H1 (cell line): ENCODE data around the gene ELOVL5. TPM values are rescaled to one million over a fixed set of nuclear protein-coding genes. Genes with fewer than 3 reads are reported as not detected.

ENCODE experiments used
- CTCF ChIA-PET: fragments of 300-600 bp; sonication (Branson Sonifier 250); formaldehyde crosslinking; loops from one replicate; lab custom pipeline; 2021; ENCODE audit not compliant: partially characterized antibody; lab: Charles Lee
- POLR2A ChIA-PET: fragments of 300-600 bp; sonication (Branson Sonifier 250); formaldehyde crosslinking; loops from one replicate; lab custom pipeline; 2021; ENCODE audit warnings: inconsistent platforms; ENCODE audit not compliant: partially characterized antibody; lab: Charles Lee
- DNase-seq, 2 experiments: peaks; one replicate each; pipeline versions ENCODE4 v3.0.0 to v3.0.0-alpha.2; 2010 to 2022; ENCODE audit warnings: low spot score in 2 of 2, low read depth in 1 of 2, mixed read lengths in 1 of 2
- FAIRE-seq: peaks from 2 replicates; lab custom pipeline; 2011; peaks lifted over from hg19 to GRCh38; lab: Jason Lieb, UNC
- H2AFZ ChIP-seq: 2 replicates; pipeline ENCODE4 v1.8.1; 2012; ENCODE audit warnings: low read length, inconsistent platforms
- H2AK5ac ChIP-seq: 2 replicates; pipeline ENCODE4 v1.6.1; 2013; ENCODE audit warnings: low read depth, low read length
- H2BK120ac ChIP-seq: replicated peaks from 2 replicates; pipeline ENCODE3; 2013; ENCODE audit warnings: low read depth, low read length, inconsistent platforms
- H2BK12ac ChIP-seq: 2 replicates; pipeline ENCODE4 v1.6.1; 2013; ENCODE audit warnings: low read depth, low read length
- H2BK15ac ChIP-seq: 2 replicates; pipeline ENCODE4 v1.6.1; 2013; ENCODE audit warnings: low read length
- H2BK20ac ChIP-seq: 2 replicates; pipeline ENCODE4 v1.6.1; 2013; ENCODE audit warnings: low read length
- H2BK5ac ChIP-seq: 2 replicates; pipeline ENCODE4 v1.6.1; 2013; ENCODE audit warnings: low read depth, low read length
- H3K14ac ChIP-seq: 2 replicates; pipeline ENCODE4 v1.6.1; 2013; ENCODE audit warnings: inconsistent platforms; ENCODE audit not compliant: insufficient read length
- H3K18ac ChIP-seq: 2 replicates; pipeline ENCODE4 v1.6.1; 2013; ENCODE audit warnings: low read length; ENCODE audit errors: extremely low read depth
- H3K23ac ChIP-seq: 2 replicates; pipeline ENCODE4 v1.6.1; 2013; ENCODE audit warnings: inconsistent platforms; ENCODE audit not compliant: insufficient read length
- H3K23me2 ChIP-seq: 2 replicates; pipeline ENCODE4 v1.6.1; 2013; ENCODE audit warnings: low read depth, low read length
- H3K27ac ChIP-seq: 2 replicates; pipeline ENCODE4 v1.6.1; 2011; ENCODE audit warnings: low read depth, low read length, inconsistent platforms
- H3K27me3 ChIP-seq, 4 experiments: replicated peaks in 1 of 4; 1 replicate in 1 of 4; 2 replicates in 3 of 4; pipeline versions ENCODE4 v1.6.1 to v1.8.1; 2011 to 2013; ENCODE audit warnings: low read length in 3 of 4, mild to moderate bottlenecking in 3 of 4, inconsistent platforms in 2 of 4, mixed read lengths in 2 of 4, moderate library complexity in 1 of 4; ENCODE audit not compliant: control insufficient read depth in 3 of 4, insufficient read depth in 3 of 4; ENCODE audit errors: extremely low read depth in 1 of 4
- H3K36me3 ChIP-seq, 4 experiments: 2 replicates each; pipeline versions ENCODE4 v1.6.1 to v1.8.1; 2011 to 2013; ENCODE audit warnings: mild to moderate bottlenecking in 4 of 4, low read length in 3 of 4, moderate library complexity in 2 of 4, control low read depth in 1 of 4, inconsistent platforms in 1 of 4; ENCODE audit not compliant: insufficient read depth in 4 of 4, control insufficient read depth in 2 of 4
- H3K4ac ChIP-seq: replicated peaks from 2 replicates; pipeline ENCODE3; 2013; ENCODE audit warnings: low read length, low read depth, mixed read lengths, inconsistent platforms; ENCODE audit not compliant: insufficient read length
- H3K4me1 ChIP-seq, 4 experiments: replicated peaks in 1 of 4; 1 replicate in 1 of 4; 2 replicates in 3 of 4; pipeline versions ENCODE4 v1.6.1 to v1.8.1; 2011 to 2013; ENCODE audit warnings: low read length in 3 of 4, inconsistent platforms in 2 of 4, mixed read lengths in 1 of 4; ENCODE audit not compliant: insufficient read depth in 4 of 4, control insufficient read depth in 3 of 4
- H3K4me2 ChIP-seq, 2 experiments: 2 replicates each; pipeline versions ENCODE4 v1.6.1 to v1.8.1; 2011 to 2013; ENCODE audit warnings: low read depth in 2 of 2, low read length in 2 of 2, control low read depth in 1 of 2, inconsistent platforms in 1 of 2, mild to moderate bottlenecking in 1 of 2; ENCODE audit not compliant: insufficient read depth in 1 of 2
- H3K4me3 ChIP-seq, 4 experiments: fragments of 200-600, 300-600 bp in 1 of 4; sonication (generic), shearing (Covaris generic), sonication (Bioruptor Twin) in 1 of 4; 2 replicates each; pipeline versions ENCODE4 v1.5.1 to v1.8.1; 2011 to 2016; ENCODE audit warnings: low read length in 4 of 4, low read depth in 3 of 4, control low read depth in 2 of 4, inconsistent platforms in 2 of 4, mild to moderate bottlenecking in 2 of 4, mixed read lengths in 1 of 4, moderate library complexity in 1 of 4; ENCODE audit not compliant: insufficient read depth in 2 of 4; ENCODE audit errors: extremely low read depth in 1 of 4
- H3K56ac ChIP-seq: replicated peaks from 2 replicates; pipeline ENCODE3; 2013; ENCODE audit warnings: low read depth, mild to moderate bottlenecking, mixed read lengths, low read length, inconsistent platforms; ENCODE audit not compliant: insufficient read length
- H3K79me1 ChIP-seq: 2 replicates; pipeline ENCODE4 v1.6.1; 2013; ENCODE audit warnings: low read depth, low read length, control low read depth
- H3K79me2 ChIP-seq, 2 experiments: 2 replicates each; pipeline versions ENCODE4 v1.6.1 to v1.8.1; 2012 to 2013; ENCODE audit warnings: low read length in 2 of 2, mild to moderate bottlenecking in 2 of 2, inconsistent platforms in 1 of 2; ENCODE audit not compliant: insufficient read depth in 2 of 2, control insufficient read depth in 1 of 2
- H3K9ac ChIP-seq, 4 experiments: replicated peaks in 1 of 4; 1 replicate in 1 of 4; 2 replicates in 3 of 4; pipeline versions ENCODE4 v1.6.1 to v1.8.1; 2011 to 2013; ENCODE audit warnings: low read depth in 3 of 4, low read length in 3 of 4, control low read depth in 2 of 4, mild to moderate bottlenecking in 2 of 4, moderate library complexity in 2 of 4, inconsistent platforms in 1 of 4; ENCODE audit errors: extremely low read depth in 1 of 4
- H3K9me3 ChIP-seq, 2 experiments: 2 replicates each; pipeline versions ENCODE4 v1.6.1 to v1.8.1; 2012 to 2013; ENCODE audit warnings: mild to moderate bottlenecking in 2 of 2, moderate library complexity in 2 of 2, control low read depth in 1 of 2, inconsistent platforms in 1 of 2, low read depth in 1 of 2, low read length in 1 of 2, mixed read lengths in 1 of 2; ENCODE audit not compliant: insufficient read depth in 2 of 2
- H4K20me1 ChIP-seq, 2 experiments: replicated peaks in 1 of 2; 2 replicates each; pipeline versions ENCODE3 to v1.8.1; 2011 to 2013; ENCODE audit warnings: inconsistent platforms in 2 of 2, low read length in 2 of 2, mild to moderate bottlenecking in 1 of 2; ENCODE audit not compliant: insufficient read depth in 2 of 2, control insufficient read depth in 1 of 2
- H4K5ac ChIP-seq: 2 replicates; pipeline ENCODE4 v1.6.1; 2013; ENCODE audit warnings: low read length, low read depth, mixed read lengths, inconsistent platforms; ENCODE audit not compliant: insufficient read length
- H4K8ac ChIP-seq: 2 replicates; pipeline ENCODE4 v1.8.0; 2013; ENCODE audit warnings: mild to moderate bottlenecking, moderate library complexity, low read length, inconsistent platforms; ENCODE audit not compliant: insufficient read depth; ENCODE audit errors: extremely low read depth
- H4K91ac ChIP-seq: replicated peaks from 2 replicates; pipeline ENCODE3; 2013; ENCODE audit warnings: low read length, mixed read lengths, inconsistent platforms; ENCODE audit not compliant: insufficient read length
- CTBP2 ChIP-seq: IDR thresholded peaks from 2 replicates; pipeline ENCODE4 v1.7.0; 2011; ENCODE audit warnings: borderline replicate concordance, mild to moderate bottlenecking, moderate library complexity, mixed read lengths, low read length; ENCODE audit not compliant: insufficient read depth, insufficient read length
- EZH2 ChIP-seq: fragments of 200-600 bp; sonication (generic); IDR thresholded peaks from 2 replicates; pipeline ENCODE4 v1.7.1; 2012; ENCODE audit warnings: low read depth, mild to moderate bottlenecking, moderate library complexity, low read length, inconsistent platforms; ENCODE audit not compliant: severe bottlenecking
- HDAC2 ChIP-seq, 2 experiments: fragments of 300-600 bp in 1 of 2; sonication (generic) in 1 of 2; IDR thresholded peaks; 2 replicates each; pipeline ENCODE4 v1.6.1; 2011 to 2012; ENCODE audit warnings: low read depth in 2 of 2, low read length in 2 of 2, mild to moderate bottlenecking in 2 of 2, moderate library complexity in 2 of 2, borderline replicate concordance in 1 of 2, inconsistent platforms in 1 of 2
- JUND ChIP-seq: IDR thresholded peaks from 2 replicates; pipeline ENCODE4 v1.6.1; 2011; ENCODE audit warnings: mild to moderate bottlenecking, improper control_type of control experiment, low read length
- NANOG ChIP-seq: IDR thresholded peaks from 2 replicates; pipeline ENCODE4 v1.6.1; 2011; ENCODE audit warnings: low read length, low read depth, mild to moderate bottlenecking, inconsistent platforms; ENCODE audit not compliant: insufficient read depth, poor library complexity, severe bottlenecking
- RBBP5 ChIP-seq: IDR thresholded peaks from 2 replicates; pipeline ENCODE4 v1.7.1; 2012; ENCODE audit warnings: low read depth, mild to moderate bottlenecking, inconsistent platforms, low read length, moderate library complexity, borderline replicate concordance
- SIRT6 ChIP-seq: IDR thresholded peaks from one replicate; pipeline ENCODE4 v1.7.1; 2012; ENCODE audit warnings: low read length, inconsistent platforms
- SP1 ChIP-seq: IDR thresholded peaks from 2 replicates; pipeline ENCODE4 v1.6.1; 2011; ENCODE audit warnings: low read depth, low read length
- SRF ChIP-seq: IDR thresholded peaks from 2 replicates; pipeline ENCODE4 v1.6.1; 2011; ENCODE audit warnings: mild to moderate bottlenecking, low read depth, low read length, moderate library complexity
- TBP ChIP-seq: IDR thresholded peaks from 2 replicates; pipeline ENCODE4 v1.6.1; 2011; ENCODE audit warnings: low read depth, low read length, improper control_type of control experiment
- WGBS, 2 experiments: shearing (Covaris generic) in 1 of 2; methylation state at CpG; one replicate each; pipeline versions ENCODE4 v1.1.6 to v1.1.7; 2013 to 2015; ENCODE audit warnings: low lambda C conversion rate in 2 of 2, mixed read lengths in 2 of 2, inconsistent platforms in 1 of 2, low coverage in 1 of 2, missing lambda C conversion rate in 1 of 2; ENCODE audit not compliant: insufficient replicate concordance in 2 of 2, insufficient coverage in 1 of 2, insufficient read length in 1 of 2; ENCODE audit errors: extremely low coverage in 1 of 2, missing lambda C conversion rate in 1 of 2; 5-methylcytosine and 5-hydroxymethylcytosine counted together
- polyA plus RNA-seq, 7 experiments: library from polyadenylated mRNA; depleted of rRNA in 3 of 7; stranded (reverse) in 5 of 7; unstranded in 2 of 7; fragments of >200 nt in 5 of 7; fragments of 200-250 nt in 2 of 7; gene quantifications; 1 replicate in 5 of 7; 2 replicates in 1 of 7; 4 replicates in 1 of 7; pipeline versions ENCODE4 v1.2.1 to v1.2.3, GENCODE V29; 2011 to 2013; ENCODE audit warnings: missing spikeins in 2 of 7, mixed read lengths in 2 of 7
- total RNA-seq: library from RNA; stranded (reverse); fragmentation: NEBNext Ultra II Directional; extraction: Animal tissue kit (Norgen Biotek cat#: 25700); gene quantifications from 2 replicates; pipeline ENCODE4 v1.2.1, GENCODE V29; 2021
- TF ChIP-seq, protein P1 (sequence below), 3 experiments: IDR thresholded peaks; 1 replicate in 2 of 3; 2 replicates in 1 of 3; pipeline versions ENCODE4 v1.5.1 to v1.6.1; 2011; ENCODE audit warnings: low read length in 3 of 3, mild to moderate bottlenecking in 3 of 3, inconsistent platforms in 2 of 3, low read depth in 1 of 3, moderate library complexity in 1 of 3; ENCODE audit not compliant: insufficient read depth in 1 of 3; ENCODE audit errors: control extremely low read depth in 1 of 3

ELOVL5 gene
- total and polyA plus RNA-seq, 2 of the 8 experiments (the other 6 are each of a cell fraction or from before 2014, with no cell fraction given), result 113 to 156 TPM

DNA sequence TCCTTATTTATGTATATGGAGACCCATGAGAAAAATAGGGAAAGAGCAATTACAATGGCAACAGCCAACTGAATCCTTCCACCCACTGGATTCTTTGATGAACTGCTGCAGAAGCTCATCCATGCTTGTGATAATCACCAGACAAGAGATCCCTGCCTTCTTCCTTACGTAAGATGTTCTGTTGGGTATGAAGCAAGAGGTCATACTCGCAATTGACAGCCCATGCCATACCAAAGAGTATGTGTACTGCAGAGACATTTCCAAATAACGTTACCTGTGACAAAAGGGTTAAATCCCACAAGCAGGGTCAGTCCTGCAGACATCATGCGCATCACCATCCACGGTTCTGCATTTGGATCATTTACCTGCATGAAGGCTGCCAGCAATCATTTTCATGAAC is 27.8 kb downstream of the ELOVL5 start:
- ChIA-PET CTCF (interaction anchor here (1.0 kb wide), 1 partner anchor 16 kb away, joined by 3 read pairs; no protein-coding TSS in a partner anchor), POLR2A (interaction anchor here (0.8 to 1.2 kb wide), 2 partner anchors 19 to 24 kb away, joined by 3 read pairs; no protein-coding TSS in a partner anchor)
- Histone ChIP-seq H3K56ac (no peak overlapping the region), H3K18ac (no peak overlapping the region), H4K20me1 (peaks cover 11 to 22% of the 10 kb centered on the region in 2 experiments), H4K91ac (no peak overlapping the region), H4K8ac (no peak overlapping the region), H3K27me3 (peaks cover 0 to under 1% (median 0%) of the 10 kb centered on the region in 4 experiments; a peak in 1 of 7 replicates), H2AFZ (no peak overlapping the region), H3K36me3 (no peaks in the 10 kb centered on the region), H4K5ac (no peak overlapping the region), H3K9me3 (no peaks in the 10 kb centered on the region), H3K23ac (no peak overlapping the region), H3K9ac (no peak overlapping the region), H3K14ac (no peak overlapping the region), H3K4me3 (no peak overlapping the region), H2BK120ac (no peak overlapping the region), H3K4ac (no peak overlapping the region), H3K23me2 (no peaks in the 10 kb centered on the region), H3K4me2 (no peak overlapping the region), H2BK12ac (no peak overlapping the region), H3K27ac (no peak overlapping the region), H3K4me1 (peaks cover 0 to 3% (median 1%) of the 10 kb centered on the region in 4 experiments; a peak in 2 of 7 replicates), H3K79me2 (peaks cover 13 to 90% of the 10 kb centered on the region in 2 experiments; a peak in 3 of 4 replicates), H2BK15ac (no peak overlapping the region), H2BK20ac (no peak overlapping the region), H2BK5ac (no peak overlapping the region), H3K79me1 (peaks cover 9% of the 10 kb centered on the region; the same call in 1 of the 2 replicates), H2AK5ac (no peak overlapping the region)
- 86% methylated on average over 5 of the region's 5 CpGs; no CpG with 5 or more reads in 1 of the 2 experiments for WGBS, 2 experiments
- FAIRE-seq (no peak), DNase-seq (no peak)
- TF ChIP-seq CTBP2 (no peak), NANOG (no peak), SRF (no peak), SIRT6 (no peak), SP1 (no peak), JUND (no peak), TBP (no peak), HDAC2 (IDR thresholded peaks at IDR 0.05; ENCODE audit: borderline replicate concordance in 1 of 2, low read depth in 2 of 2, low read length in 2 of 2) (no peak), EZH2 (no peak), RBBP5 (no peak)
- TF ChIP-seq, protein P1, sequence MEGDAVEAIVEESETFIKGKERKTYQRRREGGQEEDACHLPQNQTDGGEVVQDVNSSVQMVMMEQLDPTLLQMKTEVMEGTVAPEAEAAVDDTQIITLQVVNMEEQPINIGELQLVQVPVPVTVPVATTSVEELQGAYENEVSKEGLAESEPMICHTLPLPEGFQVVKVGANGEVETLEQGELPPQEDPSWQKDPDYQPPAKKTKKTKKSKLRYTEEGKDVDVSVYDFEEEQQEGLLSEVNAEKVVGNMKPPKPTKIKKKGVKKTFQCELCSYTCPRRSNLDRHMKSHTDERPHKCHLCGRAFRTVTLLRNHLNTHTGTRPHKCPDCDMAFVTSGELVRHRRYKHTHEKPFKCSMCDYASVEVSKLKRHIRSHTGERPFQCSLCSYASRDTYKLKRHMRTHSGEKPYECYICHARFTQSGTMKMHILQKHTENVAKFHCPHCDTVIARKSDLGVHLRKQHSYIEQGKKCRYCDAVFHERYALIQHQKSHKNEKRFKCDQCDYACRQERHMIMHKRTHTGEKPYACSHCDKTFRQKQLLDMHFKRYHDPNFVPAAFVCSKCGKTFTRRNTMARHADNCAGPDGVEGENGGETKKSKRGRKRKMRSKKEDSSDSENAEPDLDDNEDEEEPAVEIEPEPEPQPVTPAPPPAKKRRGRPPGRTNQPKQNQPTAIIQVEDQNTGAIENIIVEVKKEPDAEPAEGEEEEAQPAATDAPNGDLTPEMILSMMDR (IDR thresholded peaks at IDR 0.05; ENCODE audit: control extremely low read depth in 1 of 3, insufficient read depth in 1 of 3, low read depth in 1 of 3, low read length in 3 of 3), result no peak
